Mesenteric fat pad (tissue), 1 donor: ENCODE data around the gene MAP2. TPM values are rescaled to one million over a fixed set of nuclear protein-coding genes. Genes with fewer than 3 reads are reported as not detected.
A peak's percentile ranks its signal among the peaks of the same experiment; 100 is the strongest.

ENCODE experiments used
- DNase-seq: peaks from one replicate; pipeline ENCODE4 v3.0.0-alpha.2; 2020; ENCODE audit warnings: low spot score
- total RNA-seq: library from RNA; stranded (reverse); fragmentation: NEBNext Ultra II Directional; extraction: Animal tissue kit (Norgen Biotek cat#: 25700); gene quantifications from one replicate; pipeline ENCODE4 v1.2.1, GENCODE V29; 2021
- donor health status: DM: yes; HTN: yes; CAD: no.

Gene MAP2
- total RNA-seq, 1 donor from 2014 or later, result 3.4 TPM

DNA sequence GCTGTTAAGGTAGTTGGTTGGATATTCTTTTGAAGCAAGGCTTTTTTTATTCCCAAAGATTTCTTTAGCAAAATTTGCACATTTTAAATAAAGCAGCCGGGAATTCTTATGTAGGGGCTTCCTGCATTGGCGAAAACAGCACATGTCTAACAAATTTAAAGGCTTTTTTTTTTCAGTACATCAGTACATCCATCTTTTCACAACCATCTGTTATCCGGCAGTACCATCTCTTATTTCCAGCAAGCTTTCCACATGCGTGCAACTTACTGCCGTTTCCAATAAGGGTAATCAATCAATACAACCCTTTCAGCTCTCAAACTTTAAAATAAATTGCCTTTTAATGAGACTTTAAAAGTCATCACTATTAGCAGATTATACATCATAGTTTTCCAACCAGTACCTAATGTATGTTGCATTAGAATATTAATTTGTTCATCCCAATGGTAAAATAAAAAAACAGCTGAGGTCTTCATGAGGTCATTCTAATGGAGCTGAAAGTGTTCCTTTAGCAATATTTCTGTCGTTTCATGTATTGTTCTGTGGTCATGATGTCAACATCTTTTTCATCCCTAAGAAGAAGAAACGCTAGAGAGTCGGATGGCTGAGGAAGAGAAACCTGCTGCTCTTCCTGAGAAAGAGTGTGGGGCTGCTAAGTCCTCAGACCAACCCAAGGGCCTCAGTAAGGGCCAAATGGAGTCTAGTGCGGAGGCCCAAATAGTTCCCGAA is 266.3 kb downstream of the MAP2 start:
- no peak for DNase-seq

- DNase-seq, result no peak
These were observed 270.9 kb downstream of the MAP2 start for GRCh38 chr2:209694748-209695147.

DNA sequence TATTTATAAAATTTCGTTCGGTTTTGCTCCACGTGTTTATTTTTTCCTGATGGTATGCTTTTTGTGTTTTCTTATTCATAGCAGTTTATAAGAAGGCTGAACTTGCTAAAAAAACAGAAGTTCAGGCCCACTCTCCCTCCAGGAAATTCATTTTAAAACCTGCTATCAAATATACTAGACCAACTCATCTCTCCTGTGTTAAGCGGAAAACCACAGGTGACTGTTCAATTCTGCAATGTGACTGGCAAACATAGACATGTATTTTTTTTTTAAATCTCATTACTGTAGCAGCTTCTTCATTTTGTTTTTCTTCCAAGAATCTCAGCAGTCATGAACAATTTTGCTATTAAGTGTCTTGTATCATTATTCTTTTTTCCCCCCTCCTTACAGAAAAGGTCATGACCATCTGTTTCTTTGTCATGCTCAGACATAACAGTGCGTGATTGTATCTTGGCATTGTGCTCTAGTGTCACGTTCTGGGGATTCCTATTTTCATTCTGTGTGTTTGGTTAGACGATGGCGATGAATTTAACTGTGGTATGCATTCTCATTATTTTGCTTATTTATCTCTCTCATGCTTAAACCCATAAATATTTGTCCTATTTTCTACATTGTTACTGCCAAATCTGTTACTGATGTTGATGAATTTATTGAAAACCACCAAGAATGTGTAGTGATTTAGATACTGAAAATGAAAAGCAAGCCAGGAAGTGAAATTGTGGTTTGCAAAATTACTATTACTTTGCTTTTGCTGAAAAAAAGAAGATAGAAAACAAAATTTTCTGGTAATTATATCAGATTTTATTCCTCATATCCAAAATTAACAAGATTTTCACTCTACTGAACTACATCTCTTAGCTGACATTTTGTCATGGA is 273.2 kb downstream of the MAP2 start:
- DNase-seq, result no peak

DNA sequence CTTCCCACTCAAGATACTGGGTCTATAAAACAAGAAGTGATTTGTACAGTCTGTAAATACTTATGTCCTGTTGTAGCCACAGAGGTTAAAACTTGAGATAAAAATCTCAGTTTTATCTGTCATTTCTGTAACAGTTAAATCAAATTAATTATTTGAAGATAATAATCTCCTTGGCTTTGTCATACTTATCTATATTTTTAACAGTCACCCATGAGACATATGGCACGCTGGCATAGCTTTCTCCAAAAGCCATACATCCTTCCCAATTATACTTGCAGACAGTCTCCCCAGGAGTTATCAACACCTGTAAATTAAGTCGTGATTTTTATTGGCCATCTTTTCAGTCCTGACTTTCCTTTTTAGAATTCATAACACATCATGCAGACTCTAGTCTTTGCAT is 278.9 kb downstream of the MAP2 start:
- DNase-seq, result no peak

GRCh38 chr2:209713219-209713618 is 289.4 kb downstream of the MAP2 start:
- DNase-seq, result no peak

- no peak for DNase-seq
These were observed 295.2 kb downstream of the MAP2 start for GRCh38 chr2:209719034-209719433.

DNA sequence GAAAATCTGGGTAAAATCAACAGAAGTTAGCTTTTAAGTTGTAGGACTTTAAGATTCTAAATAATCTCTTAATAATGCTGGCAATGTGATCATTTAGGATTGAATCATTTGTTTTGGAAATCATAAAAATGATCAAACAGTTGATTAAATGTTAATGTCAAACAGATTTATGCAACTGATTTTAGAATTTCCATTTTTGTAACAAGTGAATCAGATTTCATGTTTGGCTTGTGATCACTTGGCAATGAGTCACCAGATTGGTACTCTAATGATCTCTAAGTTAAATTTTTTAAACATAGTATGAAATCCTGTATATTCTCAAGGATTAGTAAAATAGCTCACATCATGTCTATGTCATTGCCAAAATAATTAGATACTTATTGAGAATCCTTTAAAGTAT is 297.6 kb downstream of the MAP2 start:
- no peak for DNase-seq

DNA sequence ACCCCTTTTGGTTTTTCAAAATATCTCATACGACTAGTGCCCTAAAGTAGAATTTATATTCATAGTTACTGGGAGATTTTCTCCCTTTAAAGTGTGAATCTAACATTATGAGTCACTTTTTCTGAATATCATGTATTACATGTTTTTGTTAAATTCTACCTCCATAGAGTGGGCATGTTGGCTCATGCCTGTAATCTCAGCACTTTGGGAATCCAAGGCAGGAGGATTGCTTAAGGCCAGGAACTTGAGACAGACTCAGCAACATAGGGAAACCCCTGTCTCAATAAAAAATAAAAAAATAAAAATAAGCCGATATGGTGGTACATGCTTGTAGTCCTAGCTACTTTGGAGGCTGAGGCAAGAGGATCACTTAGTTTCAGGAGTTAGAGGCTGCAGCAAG is 302.5 kb downstream of the MAP2 start:
- no peak for DNase-seq

DNA sequence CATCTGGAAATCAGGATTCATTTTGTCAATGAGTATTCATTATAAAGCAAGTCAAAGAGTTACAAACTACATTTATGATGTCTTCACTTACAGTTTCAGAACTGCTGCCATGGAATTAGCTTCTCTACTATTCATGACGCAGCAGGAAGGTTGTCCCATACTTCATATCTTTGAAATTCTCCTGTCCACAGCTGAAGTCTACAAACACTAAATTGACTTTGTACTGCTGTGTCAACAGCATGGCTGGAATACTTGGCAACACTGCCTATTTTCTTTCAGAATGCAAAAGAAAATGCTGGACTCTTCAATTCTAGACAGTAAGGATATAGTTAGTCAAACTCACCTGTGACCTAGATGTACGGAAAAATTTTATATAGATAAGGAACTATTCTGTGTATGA is 303.2 kb downstream of the MAP2 start:
- DNase-seq, result no peak

GRCh38 chr2:209734805-209735204 is 311.0 kb downstream of the MAP2 start:
- DNase-seq, result no peak

DNA sequence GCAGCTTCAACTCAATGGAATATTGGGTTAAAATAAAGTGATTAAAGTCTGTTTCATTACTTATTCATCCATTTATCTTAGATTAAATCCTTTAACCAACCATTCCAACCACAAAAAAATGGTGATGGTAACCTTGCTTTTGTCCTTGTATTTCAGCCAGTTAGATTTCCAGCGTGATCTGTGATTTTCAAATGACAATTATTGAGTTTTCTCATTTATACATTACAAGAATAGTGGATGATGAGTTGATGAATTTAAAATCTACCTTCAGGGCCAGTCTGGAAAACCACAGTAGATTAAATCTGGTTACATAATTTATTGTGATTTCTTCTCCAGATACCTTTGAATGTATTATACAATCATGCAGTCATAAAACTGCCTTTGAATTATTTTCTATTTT is 318.1 kb downstream of the MAP2 start:
- DNase-seq, result no peak

DNA sequence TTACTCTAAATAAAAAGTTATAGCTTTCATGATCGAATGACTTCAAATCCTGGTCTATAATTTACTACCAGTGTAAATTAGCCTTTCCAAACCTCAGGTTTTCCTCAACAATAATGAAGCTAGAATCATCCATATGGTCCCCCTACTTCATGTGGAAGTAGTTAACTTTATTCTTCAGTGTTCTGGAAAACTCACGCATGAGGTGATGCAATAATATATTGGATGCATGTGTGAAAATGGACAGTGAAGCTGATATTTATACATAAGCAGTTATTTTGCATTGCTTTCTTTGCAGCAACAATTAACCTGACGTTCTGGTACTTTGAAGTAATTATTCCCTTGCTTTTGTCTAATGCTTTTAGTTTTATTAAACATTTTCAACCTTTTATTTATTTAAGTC is 329.2 kb downstream of the MAP2 start:
- no peak for DNase-seq

GRCh38 chr2:209757163-209757562 is 333.3 kb downstream of the MAP2 start:
- DNase-seq, result no peak

DNA sequence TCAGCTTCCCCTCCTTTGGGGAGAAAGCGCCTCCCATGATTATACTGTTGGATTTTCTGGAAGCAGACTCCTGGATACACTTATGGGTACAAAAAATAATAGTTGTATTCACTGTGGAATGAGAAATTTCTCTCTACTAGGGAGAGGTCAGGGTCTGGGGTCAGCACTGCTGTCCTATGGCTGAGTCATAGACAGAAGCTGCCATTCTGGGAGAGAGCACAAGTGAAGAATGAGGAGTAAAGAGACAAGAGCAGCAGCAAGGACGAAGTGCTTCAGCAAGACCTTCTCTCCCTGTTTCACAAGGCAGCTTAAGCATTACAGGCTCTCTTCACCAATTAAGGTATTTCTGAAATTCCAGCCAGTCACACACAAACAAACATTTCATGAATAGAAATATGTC is 337.7 kb downstream of the MAP2 start:
- DNase-seq, result no peak

DNA sequence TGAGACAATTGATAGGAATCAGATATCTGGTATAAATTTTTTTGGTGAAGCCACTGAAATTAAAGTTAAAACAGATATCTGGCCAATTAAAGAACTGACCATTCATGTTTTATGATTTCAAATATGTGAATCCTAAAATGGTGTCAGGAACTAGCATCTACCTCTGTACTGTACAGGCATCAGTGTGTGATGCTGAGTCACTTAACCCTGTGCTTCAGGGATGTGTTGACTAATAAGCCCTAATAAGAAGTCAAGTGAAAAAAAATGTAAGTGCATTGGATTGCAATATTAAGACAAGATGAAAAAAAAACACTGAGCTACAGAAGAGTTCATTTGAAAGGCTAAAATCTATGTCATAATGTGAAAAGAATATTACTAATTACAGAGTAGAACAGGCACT is 338.7 kb downstream of the MAP2 start:
- DNase-seq, result no peak

DNA sequence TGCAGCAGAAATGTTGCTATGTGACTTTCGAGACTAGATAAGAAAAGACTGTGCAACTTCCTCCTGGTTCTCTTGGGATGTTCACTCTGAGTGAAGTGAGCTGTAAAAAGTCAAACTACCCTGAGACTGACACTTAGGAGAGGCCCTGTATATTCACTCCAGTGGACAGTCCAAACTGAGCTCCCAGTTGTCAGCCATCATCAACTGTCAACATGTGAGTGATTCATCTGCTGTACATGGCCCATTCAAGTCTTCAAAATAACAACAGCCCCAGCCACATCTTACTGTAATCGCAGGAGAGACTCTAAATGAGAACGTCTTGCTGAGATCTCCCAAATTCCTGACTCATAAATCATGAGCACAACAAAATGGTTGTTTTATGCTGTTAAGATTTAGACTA is 339.3 kb downstream of the MAP2 start:
- DNase-seq, result no peak

DNA sequence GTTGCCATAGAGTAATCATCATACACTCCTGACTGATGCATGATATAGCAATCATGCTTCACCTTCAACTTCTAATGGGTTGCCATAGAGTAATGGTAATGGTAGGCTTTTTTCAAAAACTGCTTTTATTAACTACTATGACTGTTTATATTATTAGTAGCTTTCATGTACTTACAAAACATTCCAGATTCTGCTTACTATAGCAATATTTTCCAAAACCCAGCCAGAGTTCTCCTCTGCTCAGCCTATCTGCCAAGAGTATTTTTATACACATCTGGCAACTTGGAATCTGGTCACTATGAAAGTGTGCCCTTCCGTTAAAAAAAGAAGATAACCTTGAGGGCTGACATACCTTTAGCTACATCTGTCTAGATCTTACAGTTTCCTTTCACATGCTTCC is 342.8 kb downstream of the MAP2 start:
- no peak for DNase-seq

GRCh38 chr2:209767316-209767715 is 343.5 kb downstream of the MAP2 start:
- no peak for DNase-seq

DNA sequence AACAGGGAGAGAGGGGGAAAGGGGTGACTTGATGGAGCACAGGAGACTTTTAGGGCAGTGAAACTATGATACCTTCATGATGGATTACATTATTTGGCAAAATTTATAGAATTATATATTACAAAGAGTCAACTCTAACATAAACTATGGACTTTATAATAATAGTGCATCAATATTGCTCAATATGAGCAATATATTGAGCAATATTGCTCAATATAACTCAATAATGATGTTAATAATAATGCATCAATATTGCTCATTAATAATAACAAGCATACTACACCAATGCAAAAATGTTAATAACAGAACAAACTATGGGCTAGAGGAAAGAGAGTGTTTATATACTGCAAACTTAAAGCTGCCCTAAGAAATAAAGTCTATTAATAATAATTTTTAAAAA is 344.7 kb downstream of the MAP2 start:
- no peak for DNase-seq

DNA sequence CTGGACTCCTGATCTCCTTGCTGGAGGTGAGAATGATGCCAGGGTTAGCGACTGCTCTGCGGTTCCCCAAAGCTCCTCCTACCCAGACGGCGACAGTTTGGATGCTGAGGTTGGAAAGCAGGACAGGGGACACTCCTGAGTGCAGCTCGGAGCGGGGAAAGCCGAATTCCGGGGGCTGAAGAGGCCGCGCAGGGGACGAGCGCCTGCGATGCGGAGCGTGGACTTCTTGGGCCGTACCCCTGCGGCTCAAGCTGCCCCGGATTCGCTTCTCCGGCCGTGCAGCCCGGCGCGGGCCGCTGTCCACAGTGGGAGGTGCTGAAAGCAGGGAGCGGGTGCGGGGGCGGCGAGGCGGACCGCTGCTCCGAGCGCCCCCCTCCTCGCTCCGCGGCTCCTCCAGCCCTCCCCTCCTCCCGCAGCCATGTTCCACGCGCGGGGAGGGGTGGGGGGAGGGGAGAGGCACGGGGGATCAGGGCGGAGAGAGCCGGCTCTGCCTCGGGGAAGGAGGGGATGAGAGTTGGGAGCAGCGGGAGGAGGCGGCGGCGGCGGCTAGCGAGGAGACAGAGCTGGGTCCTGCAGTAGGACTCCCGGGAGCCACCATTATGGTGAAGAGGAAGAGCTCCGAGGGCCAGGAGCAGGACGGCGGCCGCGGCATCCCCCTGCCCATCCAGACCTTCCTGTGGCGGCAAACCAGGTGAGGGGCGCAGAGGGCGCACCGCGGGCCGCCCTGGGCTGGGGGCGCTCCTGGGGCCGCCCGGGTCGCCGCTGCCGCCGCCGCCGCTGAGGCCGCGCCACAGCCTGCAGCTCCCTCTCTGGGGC is 347.8 kb downstream of the MAP2 start, which contains the start of gene UNC80:
Gene UNC80 (plus strand): TSS at position 359 of the 816 bp plus-strand sequence. CDS start 241 bp downstream, at position 600.
- DNase-seq, result peak; percentile 90

DNA sequence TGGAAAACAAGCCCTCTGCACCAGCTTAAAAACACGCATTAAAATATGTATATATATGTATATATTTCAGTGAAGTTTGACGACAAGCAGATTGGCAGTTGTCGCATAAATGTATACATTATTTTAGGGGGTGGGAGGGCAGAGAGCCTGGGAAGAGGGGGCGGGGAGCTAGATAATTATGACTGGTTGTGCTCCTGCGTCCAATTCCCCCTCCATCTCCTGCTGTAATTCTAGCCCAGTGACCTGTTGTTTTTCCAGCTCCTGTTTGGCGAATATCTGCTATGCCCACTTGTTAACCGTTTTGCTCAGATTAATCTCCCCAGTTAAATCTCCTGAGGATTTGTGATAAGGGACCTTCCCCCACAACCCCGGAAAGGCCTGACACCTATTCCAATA is 348.4 kb downstream of the MAP2 start:
- DNase-seq, result no peak

DNA sequence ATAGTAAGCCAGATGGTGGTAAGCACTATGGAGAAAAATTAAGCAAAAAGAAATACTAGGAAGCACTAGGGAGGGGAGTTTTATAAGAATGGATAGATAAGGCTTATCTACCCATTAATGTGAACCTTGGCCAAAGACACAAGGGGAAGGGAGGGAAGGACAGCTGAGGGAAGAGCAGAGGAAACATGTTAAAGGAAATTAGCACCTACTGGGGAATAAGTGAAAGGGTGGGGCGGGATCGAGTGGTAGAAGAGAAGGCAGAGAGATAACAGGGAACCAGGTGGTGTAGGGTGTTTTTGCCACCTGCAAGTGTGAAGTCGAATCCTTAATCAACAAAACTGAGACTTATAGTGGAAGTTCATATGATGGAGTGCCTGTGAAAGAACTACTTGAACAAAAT is 349.5 kb downstream of the MAP2 start:
- DNase-seq, result no peak
